ENCODE results near the gene IRAK2.

- no peak for TF ChIP-seq CTCF (IDR thresholded peaks at IDR 0.05)
- no peak for TF ChIP-seq POLR2A (IDR thresholded peaks at IDR 0.05)
Observed at GRCh38 chr3:10259036-10259435, 94.3 kb downstream of the IRAK2 start.

Measured in body of pancreas (tissue), 4 donors.